C4-2B (cell line): Measurements from ENCODE around the gene LCNL1.

Experiments
- CTCF ChIP-seq: fragments of 450-650 bp; conservative IDR thresholded peaks from 2 replicates; pipeline ENCODE4 v1.5.1; 2017; ENCODE audit warnings: mild to moderate bottlenecking
- ZFX ChIP-seq: fragments of 450-650 bp; IDR thresholded peaks from 2 replicates; pipeline ENCODE4 v1.6.1; 2017

DNA sequence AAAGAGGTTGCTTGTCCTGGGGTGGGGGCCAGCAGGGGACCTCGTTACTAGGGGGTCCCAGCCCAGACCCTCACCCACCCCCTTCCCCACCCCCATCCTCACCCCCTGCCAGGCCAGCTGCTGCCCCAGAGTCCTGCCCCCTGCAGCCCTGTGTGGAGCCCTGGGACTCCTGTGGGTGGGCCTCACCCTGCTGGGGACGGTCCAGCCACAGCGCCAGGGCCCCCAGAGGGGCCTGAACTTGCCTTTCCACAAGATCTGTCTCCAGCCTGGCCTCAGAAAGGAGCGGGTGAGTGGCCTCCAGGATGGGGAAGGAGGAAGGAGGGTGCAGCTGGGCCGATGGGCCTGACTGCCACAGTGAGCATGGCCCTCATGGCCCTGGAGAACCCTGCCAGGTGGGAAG, 13.0 kb upstream of the LCNL1 start:
- TF ChIP-seq CTCF (no peak), ZFX (no peak)
